ENCODE data around the gene ATG7.

DNA sequence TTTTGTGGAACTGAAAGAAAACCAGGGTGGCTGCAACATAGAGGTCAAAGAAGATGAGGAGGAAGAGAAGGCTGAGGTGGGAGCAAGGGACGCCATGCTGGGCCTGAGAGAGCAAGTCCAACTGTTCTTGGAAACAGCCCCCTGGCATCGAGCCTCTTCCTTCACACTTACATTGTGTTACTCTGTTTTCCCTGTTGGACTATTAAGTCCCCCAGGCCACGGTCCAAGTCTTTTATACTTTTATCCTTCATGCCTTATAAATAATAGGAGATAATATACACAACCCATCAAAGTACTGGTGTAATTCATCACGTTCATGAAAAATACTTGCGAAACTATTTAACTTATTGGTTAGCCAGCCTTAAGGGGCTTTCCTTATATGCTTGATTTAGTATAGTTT lies 79.3 kb downstream of the ATG7 start:
- TF ChIP-seq, protein P1, sequence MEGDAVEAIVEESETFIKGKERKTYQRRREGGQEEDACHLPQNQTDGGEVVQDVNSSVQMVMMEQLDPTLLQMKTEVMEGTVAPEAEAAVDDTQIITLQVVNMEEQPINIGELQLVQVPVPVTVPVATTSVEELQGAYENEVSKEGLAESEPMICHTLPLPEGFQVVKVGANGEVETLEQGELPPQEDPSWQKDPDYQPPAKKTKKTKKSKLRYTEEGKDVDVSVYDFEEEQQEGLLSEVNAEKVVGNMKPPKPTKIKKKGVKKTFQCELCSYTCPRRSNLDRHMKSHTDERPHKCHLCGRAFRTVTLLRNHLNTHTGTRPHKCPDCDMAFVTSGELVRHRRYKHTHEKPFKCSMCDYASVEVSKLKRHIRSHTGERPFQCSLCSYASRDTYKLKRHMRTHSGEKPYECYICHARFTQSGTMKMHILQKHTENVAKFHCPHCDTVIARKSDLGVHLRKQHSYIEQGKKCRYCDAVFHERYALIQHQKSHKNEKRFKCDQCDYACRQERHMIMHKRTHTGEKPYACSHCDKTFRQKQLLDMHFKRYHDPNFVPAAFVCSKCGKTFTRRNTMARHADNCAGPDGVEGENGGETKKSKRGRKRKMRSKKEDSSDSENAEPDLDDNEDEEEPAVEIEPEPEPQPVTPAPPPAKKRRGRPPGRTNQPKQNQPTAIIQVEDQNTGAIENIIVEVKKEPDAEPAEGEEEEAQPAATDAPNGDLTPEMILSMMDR (IDR thresholded peaks at IDR 0.05): no peak
- TF ChIP-seq TCF7L2 (IDR thresholded peaks at IDR 0.05; ENCODE audit: low read depth, low read length) (no peak), REST (IDR thresholded peaks at IDR 0.05; ENCODE audit: insufficient read depth in 1 of 2, low read depth in 2 of 2, low read length in 1 of 2) (no peak), POLR2AphosphoS5 (IDR thresholded peaks at IDR 0.05; ENCODE audit: low read depth, low read length) (no peak), SIN3A (IDR thresholded peaks at IDR 0.05; ENCODE audit: borderline replicate concordance, insufficient read depth, low read depth, low read length) (no peak)
